RWPE2 (cell line): ENCODE measurements around the gene MYD88.
A peak's percentile ranks its signal among the peaks of the same experiment; 100 is the strongest.

Experiments used
- ATAC-seq: fragments of 200-7000 bp; cut with Tn5 transposase; 3 replicates; pipeline ENCODE4 v1.9.1; 2021; ENCODE audit warnings: low read depth
- DNase-seq: peaks from one replicate; pipeline ENCODE4 v3.0.0-alpha.2; 2020; ENCODE audit warnings: low spot score
- H3K27ac ChIP-seq: fragments of 450-650 bp; 2 replicates; pipeline ENCODE4 v1.5.1; 2017; ENCODE audit warnings: mild to moderate bottlenecking; ENCODE audit not compliant: poor library complexity, severe bottlenecking
- H3K27me3 ChIP-seq: fragments of 250-450 bp; sonication (Bioruptor Pico); 2 replicates; pipeline ENCODE4 v1.5.1; 2021; ENCODE audit warnings: mild to moderate bottlenecking, moderate library complexity; ENCODE audit not compliant: insufficient read depth, poor library complexity, severe bottlenecking
- H3K36me3 ChIP-seq: fragments of 250-450 bp; sonication (Bioruptor Pico); 2 replicates; pipeline ENCODE4 v1.5.1; 2020; ENCODE audit warnings: low read depth, mild to moderate bottlenecking, moderate library complexity
- H3K4me1 ChIP-seq: fragments of 250-450 bp; sonication (Bioruptor Pico); 2 replicates; pipeline ENCODE4 v1.5.1; 2021; ENCODE audit warnings: mild to moderate bottlenecking, moderate library complexity; ENCODE audit not compliant: insufficient read depth, poor library complexity, severe bottlenecking
- H3K4me3 ChIP-seq: fragments of 250-450 bp; sonication (Bioruptor Pico); 2 replicates; pipeline ENCODE4 v1.5.1; 2021; ENCODE audit warnings: mild to moderate bottlenecking, moderate library complexity; ENCODE audit not compliant: severe bottlenecking
- H3K9me3 ChIP-seq: fragments of 250-450 bp; sonication (Bioruptor Pico); 2 replicates; pipeline ENCODE4 v1.5.1; 2021; ENCODE audit warnings: mild to moderate bottlenecking, moderate library complexity; ENCODE audit not compliant: severe bottlenecking
- TF ChIP-seq, protein P1 (sequence below): fragments of 450-650 bp; IDR thresholded peaks from one replicate; pipeline ENCODE4 v1.5.1; 2017; ENCODE audit warnings: mild to moderate bottlenecking, moderate library complexity; ENCODE audit not compliant: poor library complexity, severe bottlenecking

The MYD88 gene

DNA sequence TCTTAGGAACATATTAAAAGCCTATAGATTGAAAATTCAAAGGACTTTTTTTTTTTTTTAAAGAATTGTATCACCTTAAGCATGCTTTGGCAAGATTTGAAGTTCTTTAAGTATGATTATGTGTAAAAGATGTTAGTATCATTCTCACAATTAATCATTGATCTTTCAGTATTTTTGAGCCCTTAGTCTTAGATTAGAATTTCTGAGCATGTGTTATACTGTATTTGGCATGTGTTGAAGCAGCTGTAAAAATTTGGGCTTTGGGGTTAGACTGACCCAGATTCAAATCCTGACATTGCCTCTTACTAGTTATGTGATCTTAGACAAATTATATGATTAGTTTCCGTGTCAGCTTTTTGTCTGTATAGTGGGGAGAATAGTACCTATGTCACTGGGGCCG, 33.2 kb downstream of the MYD88 start:
- no peak overlapping the region for H3K4me3 ChIP-seq
- H3K27ac ChIP-seq = peak overlapping the region; percentile 91
- peaks cover 14% of the 10 kb centered on the region for H3K36me3 ChIP-seq
- no peaks in the 10 kb centered on the region for H3K9me3 ChIP-seq
- H3K4me1 ChIP-seq = peaks cover 45% of the 10 kb centered on the region
- TF ChIP-seq, protein P1, sequence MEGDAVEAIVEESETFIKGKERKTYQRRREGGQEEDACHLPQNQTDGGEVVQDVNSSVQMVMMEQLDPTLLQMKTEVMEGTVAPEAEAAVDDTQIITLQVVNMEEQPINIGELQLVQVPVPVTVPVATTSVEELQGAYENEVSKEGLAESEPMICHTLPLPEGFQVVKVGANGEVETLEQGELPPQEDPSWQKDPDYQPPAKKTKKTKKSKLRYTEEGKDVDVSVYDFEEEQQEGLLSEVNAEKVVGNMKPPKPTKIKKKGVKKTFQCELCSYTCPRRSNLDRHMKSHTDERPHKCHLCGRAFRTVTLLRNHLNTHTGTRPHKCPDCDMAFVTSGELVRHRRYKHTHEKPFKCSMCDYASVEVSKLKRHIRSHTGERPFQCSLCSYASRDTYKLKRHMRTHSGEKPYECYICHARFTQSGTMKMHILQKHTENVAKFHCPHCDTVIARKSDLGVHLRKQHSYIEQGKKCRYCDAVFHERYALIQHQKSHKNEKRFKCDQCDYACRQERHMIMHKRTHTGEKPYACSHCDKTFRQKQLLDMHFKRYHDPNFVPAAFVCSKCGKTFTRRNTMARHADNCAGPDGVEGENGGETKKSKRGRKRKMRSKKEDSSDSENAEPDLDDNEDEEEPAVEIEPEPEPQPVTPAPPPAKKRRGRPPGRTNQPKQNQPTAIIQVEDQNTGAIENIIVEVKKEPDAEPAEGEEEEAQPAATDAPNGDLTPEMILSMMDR = no peak
- ATAC-seq (no peak), DNase-seq (no peak)
- H3K27me3 ChIP-seq = no peaks in the 10 kb centered on the region

DNA sequence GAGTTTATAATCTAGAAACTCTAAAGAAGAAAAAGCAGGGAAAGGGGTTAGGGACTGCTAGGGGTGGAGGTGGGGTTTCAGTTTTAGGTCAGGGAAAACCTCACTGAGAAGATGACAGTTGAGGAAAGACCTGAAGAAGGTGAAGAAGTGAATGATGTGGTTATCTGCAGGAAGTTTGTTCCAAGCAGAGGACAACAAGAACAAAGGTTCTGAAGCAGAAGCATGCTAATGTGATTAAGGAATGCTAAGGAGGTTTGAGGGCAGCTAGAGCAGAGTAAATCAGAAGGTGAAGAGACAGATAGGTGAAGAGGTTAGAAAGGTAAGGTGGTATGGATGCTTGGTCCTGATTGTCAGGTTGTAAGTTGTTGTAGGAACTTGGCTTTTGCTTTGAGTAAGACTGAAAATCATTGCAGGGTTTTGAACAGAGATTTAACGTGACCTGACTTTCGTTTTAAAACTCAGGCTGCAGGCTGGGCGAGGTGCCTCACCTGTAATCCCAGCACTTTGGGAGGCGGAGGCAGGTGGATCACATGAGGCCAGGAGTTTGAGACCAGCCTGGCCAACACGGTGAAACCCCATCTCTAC, 35.5 kb downstream of the MYD88 start:
- Histone ChIP-seq H3K36me3 (peaks cover 28% of the 10 kb centered on the region), H3K27ac (peak overlapping the region; percentile 47), H3K27me3 (no peaks in the 10 kb centered on the region), H3K9me3 (no peaks in the 10 kb centered on the region), H3K4me1 (peaks cover 26% of the 10 kb centered on the region), H3K4me3 (no peak overlapping the region)
- TF ChIP-seq, protein P1 = no peak
- ATAC-seq = no peak
- no peak for DNase-seq

DNA sequence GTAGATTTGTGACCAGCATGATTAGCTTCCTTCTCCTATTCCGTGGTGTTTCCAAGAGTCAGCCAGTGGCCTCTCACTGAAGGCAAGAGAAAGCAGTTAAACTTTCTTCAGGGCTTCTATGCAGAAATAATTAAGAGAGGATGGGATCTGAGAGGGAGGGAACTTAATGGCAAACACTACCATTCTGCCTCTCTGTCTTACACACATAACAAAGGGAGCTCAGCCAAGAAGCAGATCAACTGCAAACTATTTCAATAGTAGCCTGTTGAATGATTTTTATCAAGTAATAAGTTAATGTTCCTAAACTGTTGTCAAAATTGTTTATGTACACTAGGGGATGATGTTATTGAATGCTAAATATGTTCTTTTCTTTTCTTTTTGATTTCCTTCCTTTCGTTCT, 38.7 kb downstream of the MYD88 start:
- Histone ChIP-seq H3K27ac (no peak overlapping the region), H3K4me3 (no peak overlapping the region), H3K9me3 (no peaks in the 10 kb centered on the region), H3K27me3 (no peaks in the 10 kb centered on the region), H3K36me3 (peaks cover 33% of the 10 kb centered on the region), H3K4me1 (peaks cover 18% of the 10 kb centered on the region)
- DNase-seq (no peak), ATAC-seq (no peak)
- TF ChIP-seq, protein P1 = no peak

DNA sequence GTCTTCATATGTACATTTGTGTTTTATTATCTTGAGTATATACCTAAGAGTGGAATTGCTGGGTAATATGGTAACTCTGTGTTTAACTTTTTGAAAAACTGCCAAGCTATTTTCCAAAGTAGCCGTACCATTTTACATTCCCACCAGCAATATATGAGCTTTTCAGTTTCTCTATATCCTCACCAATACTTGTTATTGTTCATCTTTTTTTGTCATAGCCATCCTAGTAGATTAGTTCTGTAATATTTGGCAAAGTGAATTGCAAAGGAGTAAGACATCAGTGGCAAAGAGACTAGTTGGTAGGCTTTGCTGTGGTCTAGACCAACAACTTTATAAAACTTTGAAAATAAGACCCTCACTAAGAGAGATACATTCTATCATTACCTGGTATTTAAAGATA, 48.3 kb downstream of the MYD88 start:
- TF ChIP-seq, protein P1 = no peak
- H3K27me3 ChIP-seq = no peaks in the 10 kb centered on the region
- peaks cover 1% of the 10 kb centered on the region for H3K9me3 ChIP-seq
- H3K4me1 ChIP-seq = peaks cover 17% of the 10 kb centered on the region
- H3K36me3 ChIP-seq = peaks cover 93% of the 10 kb centered on the region
- no peak overlapping the region for H3K4me3 ChIP-seq
- ATAC-seq (no peak), DNase-seq (no peak)
- H3K27ac ChIP-seq = no peak overlapping the region

DNA sequence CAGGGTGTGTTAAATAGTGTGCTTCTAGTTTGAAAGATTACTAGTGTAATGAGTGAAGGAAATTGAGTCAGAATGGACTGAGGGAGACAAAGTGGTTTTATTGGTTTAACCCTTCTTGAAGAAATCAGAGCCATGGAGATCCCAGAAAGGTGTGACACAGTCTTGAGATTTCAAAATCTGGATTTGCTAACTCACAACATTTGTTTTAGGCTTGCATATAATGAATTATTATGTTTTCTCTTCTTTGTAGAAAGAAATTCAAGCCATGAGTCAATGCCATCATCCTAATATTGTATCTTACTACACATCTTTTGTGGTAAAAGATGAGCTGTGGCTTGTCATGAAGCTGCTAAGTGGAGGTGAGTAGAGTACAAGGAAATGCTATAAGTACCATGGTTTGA, 52.0 kb downstream of the MYD88 start:
- DNase-seq = no peak
- Histone ChIP-seq H3K9me3 (peaks cover 1% of the 10 kb centered on the region), H3K4me1 (peaks cover 17% of the 10 kb centered on the region), H3K4me3 (no peak overlapping the region), H3K36me3 (peaks cover 98% of the 10 kb centered on the region), H3K27ac (peak overlapping the region; percentile 44), H3K27me3 (no peaks in the 10 kb centered on the region)
- peak; percentile 75 for ATAC-seq
- TF ChIP-seq, protein P1 = no peak
